NCI-H774 (cell line): ENCODE measurements around the gene KPTN.
A peak's percentile ranks its signal among the peaks of the same experiment; 100 is the strongest.

Experiments used
- DNase-seq: peaks from one replicate; lab custom pipeline; 2025; lab: John Stamatoyannopoulos, UW

KPTN gene

DNA sequence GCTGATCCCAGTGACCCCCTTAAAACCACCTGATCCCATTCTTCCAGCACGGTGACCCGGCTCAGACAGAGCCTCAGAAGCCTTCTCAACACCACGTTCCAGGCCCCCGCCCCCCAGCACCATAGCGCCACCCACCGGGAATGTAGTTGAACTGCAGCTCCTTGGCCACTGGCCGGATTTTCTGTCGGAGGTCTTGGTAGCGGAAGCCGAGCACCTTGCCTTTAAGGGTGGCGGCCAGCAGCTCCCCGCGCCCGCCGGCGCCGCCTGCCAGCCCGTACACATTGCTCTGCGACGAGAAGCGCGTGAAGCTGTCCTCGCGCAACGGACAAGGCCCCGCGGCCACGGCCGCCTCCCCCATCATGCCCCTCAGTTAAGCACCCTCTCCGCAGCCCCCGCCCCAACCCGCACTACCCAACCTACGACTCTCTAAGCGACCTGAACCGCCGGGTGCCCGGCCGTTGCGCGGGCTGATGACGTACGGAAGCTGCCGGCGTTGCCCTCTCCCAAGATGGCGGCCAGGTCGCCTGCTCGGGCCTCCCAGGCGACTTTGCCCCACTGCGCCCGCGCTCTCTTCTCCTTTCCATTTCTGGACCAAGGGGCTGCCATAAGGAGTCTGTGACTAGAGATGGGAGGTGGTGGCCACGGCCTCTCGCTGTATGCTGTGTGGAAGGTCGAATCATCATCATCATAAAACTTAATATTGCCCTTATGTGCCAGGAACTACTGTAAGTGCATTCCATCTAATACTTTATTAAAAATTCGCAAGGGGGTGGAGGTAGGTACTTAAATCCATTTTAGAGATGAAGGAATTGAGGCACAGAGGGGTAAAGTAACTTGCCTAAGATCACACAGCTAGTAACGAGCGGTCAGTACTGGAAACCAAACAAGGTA lies at the start of gene KPTN:
Gene KPTN (minus strand): TSS at position 420 of the 891 bp plus-strand sequence. CDS start 59 bp downstream, at position 361.
- peak; percentile 91 for DNase-seq

DNA sequence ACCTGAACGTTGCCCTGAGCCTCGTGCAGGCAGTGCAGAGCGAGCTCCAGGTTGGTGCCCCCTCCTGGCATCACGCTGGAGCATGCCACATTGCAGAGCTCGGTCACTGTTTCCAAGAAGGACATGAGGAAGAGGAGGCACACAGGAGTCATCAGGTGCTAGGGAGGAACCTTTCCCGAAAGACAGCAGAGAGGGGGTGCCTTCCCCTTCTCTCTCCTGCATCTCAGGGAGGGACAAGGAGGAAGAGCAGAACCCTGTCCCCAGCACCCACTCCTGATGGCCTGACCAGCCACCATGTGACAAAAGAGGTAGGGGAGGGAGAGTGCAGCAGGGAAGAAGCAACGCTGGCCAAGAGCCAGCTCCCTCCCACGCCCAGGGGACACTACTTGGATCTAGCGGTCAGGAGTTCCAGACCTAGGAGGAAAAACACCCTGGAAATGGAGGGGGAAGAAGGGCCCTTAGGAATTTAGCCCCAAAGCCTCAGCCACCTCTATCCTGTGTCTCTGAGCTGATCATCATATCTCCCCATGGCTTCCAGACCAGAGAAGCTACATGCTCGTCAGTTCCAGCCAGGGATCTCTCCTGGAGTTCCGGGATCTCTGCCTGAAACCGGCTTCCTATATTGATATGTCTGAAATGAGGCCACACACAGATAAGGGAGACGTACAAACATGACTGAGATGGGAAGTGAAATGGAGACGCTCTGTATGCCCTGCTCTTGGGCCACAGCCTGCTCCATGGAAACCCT lies 47.8 kb upstream of the KPTN start:
- no peak for DNase-seq

DNA sequence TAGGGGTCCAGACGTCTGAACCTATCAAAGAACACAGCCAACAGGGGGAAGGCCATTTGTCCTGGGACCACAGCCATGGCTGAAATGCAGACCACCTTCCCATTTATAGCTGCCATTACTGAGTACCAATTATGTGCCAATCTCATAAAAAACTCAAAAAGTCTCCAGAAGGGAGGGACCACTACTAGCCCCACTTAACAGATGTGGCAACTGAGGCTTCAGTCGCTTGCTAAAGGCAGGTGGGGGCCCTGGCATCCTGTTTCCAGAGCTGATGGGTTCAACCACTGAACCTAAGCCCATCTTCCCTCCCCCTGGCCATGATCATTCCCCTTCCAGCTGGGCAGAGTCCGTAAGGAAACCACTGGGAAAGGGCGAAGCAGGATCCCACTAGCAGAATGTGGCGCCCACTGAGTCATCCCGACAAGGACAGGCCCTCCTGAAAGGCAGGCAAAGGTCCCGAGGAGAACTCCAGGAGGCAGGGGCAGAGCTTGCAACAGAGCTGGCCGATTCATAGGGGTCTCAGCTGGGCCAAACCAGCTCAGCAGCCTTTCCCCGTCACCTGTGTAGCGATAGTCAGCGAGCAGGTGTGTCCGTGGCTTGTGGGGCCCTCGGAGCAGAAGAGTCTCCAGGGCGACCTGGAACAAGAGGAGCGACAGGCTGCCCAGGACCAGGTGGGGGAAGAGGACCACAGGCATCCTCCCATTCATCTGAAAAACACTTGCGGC lies 45.2 kb upstream of the KPTN start:
- no peak for DNase-seq

DNA sequence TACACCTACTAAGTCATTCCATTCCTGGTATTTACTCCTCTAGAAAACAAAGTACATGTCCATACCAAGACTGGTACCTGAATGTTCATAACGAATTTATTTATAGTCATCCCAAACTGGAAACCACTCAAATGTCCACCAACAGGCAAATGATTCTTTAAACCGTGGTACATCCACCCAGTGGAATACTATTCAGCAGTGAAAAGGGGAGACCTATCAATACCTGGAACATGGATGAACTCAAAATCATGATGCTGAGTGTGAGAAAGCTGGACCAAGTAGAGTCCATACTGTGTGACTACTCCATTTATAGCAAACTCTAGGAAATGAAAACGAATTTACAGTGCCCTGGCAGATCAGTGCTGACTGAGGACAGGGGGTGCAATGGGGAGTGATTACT lies 42.8 kb upstream of the KPTN start:
- DNase-seq: no peak

DNA sequence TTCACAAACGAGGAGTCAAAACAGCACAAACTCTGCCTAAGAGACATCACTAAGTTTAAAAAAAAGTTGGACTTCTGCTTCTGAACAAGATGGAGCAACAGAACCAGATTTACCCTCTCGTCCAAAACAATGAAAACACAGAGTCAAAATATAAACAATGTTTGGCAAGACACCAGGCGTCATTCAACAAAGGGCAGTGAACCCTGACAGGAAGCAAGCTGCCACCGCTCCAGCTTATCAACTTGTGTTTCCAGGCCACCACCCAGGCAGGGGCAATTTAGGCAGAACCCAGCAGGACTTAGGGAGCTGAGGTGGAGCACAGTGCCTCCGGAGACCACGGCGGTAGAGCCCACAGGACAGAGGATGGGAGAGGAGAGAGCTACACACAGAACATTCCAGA lies 39.5 kb upstream of the KPTN start:
- DNase-seq: peak; percentile 10

DNA sequence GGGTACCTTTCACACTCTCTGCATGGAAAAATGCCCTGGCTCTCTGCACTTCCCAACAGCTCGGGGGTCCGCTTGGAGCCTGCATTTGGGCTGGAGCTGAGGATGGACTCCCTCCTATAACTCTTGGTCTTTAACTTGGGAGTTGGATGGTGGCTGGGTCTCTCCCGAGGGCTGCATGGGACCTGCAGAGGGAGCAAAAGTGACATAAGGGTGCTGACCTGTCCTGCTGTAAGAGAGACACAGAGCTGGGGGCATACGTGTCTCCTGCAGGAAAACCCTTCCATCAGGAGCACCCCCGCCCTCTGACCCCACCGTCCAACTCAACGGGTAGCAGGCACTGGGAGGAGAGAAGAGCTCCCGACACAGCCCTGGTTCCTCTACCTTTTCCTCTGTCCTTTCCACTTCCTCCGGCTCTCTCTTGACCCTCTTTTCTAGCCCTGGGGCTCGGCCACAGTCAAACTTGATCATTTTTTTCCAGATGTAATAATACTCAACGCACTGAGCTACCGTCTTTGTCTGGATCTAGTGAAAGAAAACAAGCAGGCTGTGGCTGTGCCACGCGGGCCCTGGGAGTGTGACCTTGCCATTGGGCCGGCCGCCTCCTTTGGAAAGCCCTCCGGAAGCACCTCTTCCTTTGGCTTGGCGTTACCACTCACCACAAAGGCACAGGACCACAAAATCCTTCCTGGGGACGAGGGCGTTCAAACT lies 37.6 kb upstream of the KPTN start:
- DNase-seq: no peak

DNA sequence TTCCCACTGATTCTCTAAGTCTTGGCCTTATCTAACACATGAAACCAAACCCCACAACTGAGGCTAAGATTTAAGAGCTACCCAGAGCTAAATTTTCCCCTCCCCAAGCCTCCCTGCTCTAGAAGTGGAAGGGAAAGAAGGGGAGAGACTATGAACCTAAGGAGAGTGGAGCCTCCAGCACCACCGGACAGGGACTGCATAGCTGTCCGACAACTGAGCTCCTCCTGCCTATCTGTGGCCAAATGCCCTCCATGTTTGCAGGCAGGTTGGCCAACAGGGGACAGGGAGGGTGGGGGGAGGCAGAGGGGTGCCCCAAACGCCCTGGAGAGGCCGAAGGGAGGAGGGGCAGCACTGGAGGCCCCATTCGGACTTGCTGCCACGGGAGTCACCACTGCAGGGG lies 36.8 kb upstream of the KPTN start:
- no peak for DNase-seq

DNA sequence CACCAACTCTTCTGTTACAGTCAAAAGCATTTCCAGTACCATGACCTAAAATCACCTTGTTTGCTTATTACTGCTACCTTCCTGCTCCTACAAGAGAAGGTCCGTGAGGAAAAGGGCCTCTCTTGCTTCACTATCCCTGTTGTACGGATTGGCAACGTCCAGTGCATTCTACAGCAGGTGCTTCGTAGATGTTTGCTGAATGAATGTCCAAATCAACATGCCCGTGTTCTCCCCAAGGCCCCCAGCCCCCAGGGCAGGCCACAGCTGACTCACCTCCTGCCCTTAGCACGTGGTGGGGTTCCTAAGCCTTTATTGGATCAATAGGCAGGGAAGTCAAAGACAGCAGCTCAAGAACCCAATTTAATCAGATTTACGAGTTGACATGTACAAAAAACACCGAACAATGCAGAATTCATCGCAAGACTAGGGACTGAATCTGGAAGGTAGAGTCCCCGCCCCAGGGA lies 36.4 kb upstream of the KPTN start:
- DNase-seq: no peak

DNA sequence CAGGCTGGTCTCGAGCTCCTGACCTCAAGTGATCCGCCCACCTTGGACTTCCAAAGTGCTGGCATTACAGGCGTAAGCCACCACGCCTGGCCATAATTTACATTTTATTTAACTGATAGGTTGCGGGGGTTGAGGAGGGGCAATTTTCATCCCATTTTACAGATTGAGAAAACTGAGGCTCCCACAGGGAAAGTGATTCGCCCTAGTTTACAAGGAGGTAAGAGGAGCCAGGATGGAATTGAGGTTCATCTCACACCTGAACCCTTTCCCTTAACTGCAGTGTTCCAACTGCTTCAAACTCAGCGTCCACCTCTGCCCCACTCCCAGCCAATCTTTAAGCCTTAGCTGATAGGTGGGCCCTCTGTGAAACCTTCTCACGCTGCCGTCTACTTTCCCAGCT lies 34.8 kb upstream of the KPTN start:
- DNase-seq: no peak

DNA sequence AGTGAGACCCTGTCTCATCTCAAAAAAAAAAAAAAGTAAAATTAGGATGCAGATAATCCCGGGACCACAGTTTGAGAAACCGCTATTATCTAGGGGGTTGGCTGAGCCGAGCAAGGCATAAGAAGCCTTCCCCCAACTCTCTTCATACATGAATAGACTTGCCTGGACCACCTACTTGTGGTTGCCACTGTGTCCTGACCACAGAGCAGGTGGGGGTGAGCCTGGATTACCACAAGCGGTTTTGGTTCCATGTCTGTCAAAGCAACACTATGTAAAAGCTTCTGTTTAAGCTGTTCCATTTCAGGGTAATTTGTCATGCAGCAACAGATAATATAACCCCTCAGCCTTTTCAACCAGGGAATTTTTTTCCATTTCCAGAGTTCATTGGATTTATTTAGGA lies 34.1 kb upstream of the KPTN start:
- no peak for DNase-seq

DNA sequence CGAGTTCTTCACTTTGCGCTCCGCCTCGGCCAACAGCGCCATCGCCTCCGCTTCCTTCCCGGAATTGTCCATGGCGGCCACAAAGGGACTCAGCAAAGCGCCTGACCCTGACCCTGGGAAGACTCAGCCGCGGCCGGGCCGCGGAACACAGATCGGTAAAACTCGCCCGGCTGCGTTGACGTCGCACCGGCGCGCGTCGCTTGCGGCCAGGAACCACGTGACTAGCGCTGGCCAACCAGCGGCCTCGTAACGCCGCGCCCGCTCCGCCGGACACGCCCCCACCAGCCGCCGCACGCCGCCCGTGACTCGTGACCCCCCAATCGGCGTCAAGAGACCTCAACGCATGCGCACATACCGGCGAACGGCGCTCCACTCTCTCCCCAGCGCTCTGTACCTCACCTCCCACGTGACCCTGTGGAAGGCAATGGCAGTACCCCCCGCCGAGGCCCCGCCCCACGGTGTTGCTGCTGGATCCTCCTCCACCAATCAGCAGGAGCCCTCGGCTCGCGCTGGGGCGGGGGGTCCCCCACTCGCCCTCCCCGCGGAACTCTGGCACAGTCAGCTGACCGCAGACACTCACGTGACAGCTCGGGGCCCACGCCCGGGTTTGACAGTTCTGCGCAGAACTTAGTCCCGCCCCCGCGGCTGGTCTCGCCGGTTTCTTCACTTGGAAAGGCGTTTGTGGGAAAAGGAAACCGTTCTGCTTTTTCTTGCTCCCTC lies 31.0 kb upstream of the KPTN start, which contains the start of gene NAPA:
Gene NAPA (minus strand): TSS at position 195 of the 720 bp plus-strand sequence. CDS start 123 bp downstream, at position 72.
- DNase-seq: peak; percentile 100

DNA sequence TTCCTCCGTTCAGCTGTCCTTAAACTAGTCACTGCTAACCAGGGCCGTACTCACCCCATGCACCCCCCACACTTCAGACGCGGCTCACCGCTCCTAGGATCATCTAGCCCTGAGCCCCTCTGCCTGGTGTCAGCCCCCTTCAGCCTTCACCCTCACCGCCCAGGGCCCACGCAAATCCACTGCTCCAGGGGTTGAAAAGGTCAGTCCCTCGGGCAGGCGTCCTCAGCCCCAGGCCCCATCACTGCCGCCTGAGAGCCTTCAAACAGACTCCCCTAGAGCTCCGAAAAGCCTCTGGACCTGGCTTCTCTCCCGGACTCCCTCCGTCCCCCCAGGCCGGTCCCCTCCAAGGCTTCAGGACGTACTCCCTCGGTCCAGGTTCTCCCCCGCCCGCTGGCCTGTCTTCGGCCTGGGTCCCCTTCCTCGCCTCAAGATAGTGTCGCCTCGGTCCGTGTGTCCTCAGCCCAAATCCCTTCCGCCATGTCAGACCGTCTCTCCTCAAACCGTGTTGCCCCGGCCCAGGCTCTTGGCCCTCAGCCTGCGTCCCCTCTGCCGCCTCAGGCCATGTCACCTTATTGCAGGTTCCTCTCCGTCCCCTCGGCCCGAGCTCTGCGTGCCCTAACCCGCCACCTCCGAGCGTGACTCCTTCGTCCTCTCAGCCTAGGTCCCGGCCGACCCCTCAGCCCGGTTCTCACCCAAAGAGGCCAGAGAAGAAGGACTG lies 30.3 kb upstream of the KPTN start:
- no peak for DNase-seq

DNA sequence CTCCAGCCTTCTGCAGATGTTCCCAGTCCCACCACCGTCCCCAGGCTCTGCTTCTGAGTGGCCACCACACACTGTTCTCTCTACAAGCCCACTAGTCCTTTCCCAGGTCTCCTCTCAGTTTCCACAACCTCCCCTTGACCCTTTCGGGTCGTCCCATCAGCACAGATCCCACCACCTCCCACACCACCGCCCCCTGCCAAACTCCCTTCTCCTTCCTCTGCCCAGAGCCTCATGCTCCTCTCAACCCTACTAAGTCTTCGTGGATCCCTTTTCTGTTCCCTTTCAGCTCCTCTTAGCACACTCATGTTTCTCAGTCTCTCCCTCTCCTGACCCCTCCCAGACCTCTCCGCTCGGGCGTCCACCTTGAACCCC lies 28.9 kb upstream of the KPTN start:
- no peak for DNase-seq

DNA sequence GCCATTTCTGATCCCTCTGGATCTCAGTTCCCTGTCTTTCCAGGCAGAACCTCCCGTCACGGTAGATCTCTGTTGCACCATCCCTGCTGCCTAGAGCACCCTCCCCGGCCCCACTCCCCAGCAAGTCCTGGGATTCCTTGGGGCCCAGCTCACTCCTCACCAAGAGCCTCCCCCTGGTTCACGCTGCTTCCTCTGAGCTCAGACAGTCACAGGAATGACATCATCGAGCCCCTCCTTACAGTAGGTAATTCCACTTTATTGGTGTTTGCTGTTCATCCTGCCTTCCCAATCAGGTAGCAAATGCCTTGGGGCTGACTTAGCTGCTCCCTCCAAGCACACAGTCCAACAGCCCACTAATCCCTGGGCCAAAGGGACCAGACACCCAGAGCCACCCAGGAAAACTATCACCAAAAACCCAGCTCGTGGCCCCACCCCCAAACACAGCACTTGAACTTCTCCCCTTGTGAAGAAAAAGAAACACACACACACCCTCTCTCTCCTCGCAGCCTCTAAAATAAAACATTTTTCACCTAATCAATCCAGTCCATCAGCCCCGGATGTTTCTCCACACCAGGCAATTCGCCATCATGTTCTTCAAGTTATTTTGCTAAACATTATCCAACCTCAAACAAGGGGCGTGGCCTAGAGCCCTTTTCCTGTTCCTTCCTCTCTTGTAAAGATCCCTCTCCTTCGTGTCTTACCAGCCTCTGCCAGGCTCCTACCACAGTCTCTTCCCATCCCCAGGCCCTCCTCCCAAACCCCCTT lies 28.3 kb upstream of the KPTN start:
- DNase-seq: no peak

DNA sequence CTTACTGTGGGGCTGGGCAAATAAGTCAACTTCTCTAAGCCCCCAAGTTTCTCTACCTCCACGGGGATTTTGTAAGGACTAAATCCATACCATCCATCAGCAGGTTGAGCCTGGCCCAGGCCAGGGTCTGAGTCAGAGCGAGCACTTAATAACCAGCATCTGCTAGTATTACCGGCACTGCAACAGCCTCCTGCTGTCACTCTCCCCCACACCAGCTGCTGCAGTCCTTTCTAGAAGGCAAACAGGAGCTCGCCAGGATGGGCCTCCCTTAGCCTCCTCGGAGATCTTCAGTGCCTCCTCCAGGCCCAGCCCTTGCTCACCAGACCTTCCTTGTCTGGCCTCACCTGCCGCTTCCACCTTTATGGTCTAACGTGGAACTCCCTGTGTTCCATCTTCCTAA lies 27.7 kb upstream of the KPTN start:
- DNase-seq: no peak

DNA sequence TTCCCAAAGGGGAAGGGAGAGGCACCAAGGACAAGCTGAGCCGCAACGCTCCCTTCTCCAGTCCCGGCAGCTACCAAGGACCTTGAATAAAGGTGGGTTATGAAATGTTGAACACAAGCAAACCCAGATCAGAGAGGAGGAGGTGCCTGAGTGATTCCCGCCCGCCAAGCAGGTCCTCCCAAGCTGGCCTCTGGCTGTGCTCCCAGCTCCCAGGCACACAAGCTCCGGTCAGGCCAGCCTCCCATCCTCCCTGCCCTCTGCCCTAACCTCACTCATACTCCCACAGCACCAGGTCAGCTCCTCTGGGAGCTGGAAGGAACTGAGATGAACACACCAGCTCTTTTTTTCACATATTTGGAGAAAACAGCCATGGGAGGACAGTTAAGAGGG lies 27.1 kb upstream of the KPTN start:
- DNase-seq: no peak

DNA sequence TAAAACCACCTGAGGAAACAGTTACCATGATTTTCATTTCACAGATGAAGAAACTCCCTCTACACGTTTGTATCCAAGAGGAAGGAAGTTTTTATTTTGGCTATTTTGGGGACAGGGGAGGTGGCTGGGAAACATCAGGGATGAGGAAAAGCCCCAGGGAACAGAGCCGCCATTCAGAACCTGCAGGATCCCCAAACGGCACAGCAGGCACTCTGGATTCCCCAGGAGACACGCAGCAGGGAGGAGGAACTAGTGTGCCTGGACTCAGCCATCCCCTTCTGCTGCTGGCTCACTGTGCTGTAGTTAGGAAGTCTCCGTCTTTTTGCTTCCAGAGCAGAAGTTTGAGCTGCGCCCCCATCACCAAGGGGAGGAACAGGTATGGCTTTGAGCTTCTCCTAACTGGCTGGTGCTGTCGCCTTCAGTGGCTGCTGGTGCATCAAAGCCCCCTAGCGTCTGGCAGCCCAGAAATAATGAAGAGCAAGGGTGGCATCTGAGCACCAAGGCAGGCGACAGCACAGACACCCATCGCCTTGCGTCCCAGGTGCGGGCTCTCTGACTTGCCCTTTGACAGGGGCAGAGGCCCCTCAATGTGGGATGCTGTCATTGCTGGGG lies 26.6 kb upstream of the KPTN start:
- DNase-seq: no peak

DNA sequence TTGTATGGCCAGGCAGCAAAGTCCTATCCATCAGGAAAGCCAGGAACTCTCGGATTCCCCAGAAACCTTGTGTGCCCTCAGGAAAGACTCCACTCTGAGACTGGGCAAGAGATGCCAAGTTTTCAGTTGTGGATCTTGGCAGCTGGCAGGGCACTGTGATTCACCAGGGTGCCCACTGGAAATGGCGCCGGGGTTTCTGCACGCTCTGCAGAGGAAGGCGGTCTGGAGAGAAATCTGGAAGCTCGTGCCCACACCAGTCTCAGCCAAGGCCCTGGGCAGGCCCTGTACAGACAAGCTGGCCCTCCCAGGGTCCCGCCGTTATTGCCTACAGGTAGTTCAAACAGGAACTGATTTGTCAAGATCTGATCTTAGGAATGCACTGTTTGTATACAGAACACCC lies 26.0 kb upstream of the KPTN start:
- DNase-seq: no peak

DNA sequence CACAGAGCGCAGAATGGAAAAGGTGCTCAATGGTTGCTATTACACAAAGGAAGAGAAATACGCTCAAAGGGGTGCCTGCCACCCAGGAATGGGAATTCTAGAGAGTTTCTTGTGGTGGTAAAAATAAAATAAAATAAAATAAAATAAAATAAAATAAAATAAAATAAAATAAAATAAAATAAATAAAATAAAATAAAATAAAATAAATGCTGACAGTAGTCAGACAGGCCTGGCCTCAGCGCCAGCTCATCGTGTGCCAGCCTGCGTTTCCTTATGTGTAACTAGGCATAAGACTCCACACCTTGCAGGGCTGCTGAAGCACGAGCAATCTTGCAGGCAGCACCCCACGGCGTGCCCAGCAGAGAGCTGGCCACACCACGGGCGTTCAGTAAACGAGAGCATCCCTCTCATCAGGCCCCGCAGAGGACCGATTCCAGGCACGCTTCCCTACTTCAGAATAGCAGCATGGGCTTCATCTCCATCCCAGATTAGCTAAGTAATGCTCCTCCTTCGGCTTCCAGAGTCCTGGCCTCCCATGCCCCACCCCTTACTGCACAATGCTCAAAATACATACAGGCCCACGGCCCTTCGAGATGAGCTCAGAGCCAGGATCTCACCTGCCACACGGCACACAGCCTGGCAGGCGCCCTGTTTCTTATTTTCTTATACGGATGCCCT lies 25.3 kb upstream of the KPTN start:
- DNase-seq: no peak
